Calu3 (cell line): ENCODE measurements around the gene TVP23C. TPM values are rescaled to one million over a fixed set of nuclear protein-coding genes. Genes with fewer than 3 reads are reported as not detected.

ENCODE experiments used
- BruUV-seq: library from RNA; stranded (reverse); fragments of 400-500 nt; replicated peaks from 2 replicates; lab custom pipeline; 2021; lab: Mats Ljungman, UMichigan
- CTCF ChIA-PET: fragments of 300-600 bp; sonication (Branson Sonifier 250); formaldehyde crosslinking; loops from one replicate; lab custom pipeline; 2022; ENCODE audit warnings: antibody characterized with exemption; lab: Charles Lee
- DNase-seq: peaks from one replicate; pipeline ENCODE4 v3.0.0; 2022
- H3K27ac Mint-ChIP-seq: one replicate; pipeline ENCODE4 v1.8.0; 2022; ENCODE audit warnings: mixed read lengths; ENCODE audit not compliant: unreplicated experiment
- H3K27me3 Mint-ChIP-seq: one replicate; pipeline ENCODE4 v1.8.0; 2022; ENCODE audit warnings: mixed read lengths; ENCODE audit not compliant: unreplicated experiment
- H3K36me3 Mint-ChIP-seq: one replicate; pipeline ENCODE4 v1.8.0; 2022; ENCODE audit warnings: mild to moderate bottlenecking, moderate library complexity, mixed read lengths; ENCODE audit not compliant: insufficient read depth, unreplicated experiment
- H3K4me1 Mint-ChIP-seq: one replicate; pipeline ENCODE4 v1.8.0; 2022; ENCODE audit warnings: mild to moderate bottlenecking, low read depth, mixed read lengths; ENCODE audit not compliant: unreplicated experiment
- H3K4me3 Mint-ChIP-seq: one replicate; pipeline ENCODE4 v1.8.0; 2022; ENCODE audit warnings: mild to moderate bottlenecking, low read depth, moderate library complexity, mixed read lengths; ENCODE audit not compliant: unreplicated experiment
- H3K9me3 Mint-ChIP-seq: one replicate; pipeline ENCODE4 v1.8.0; 2022; ENCODE audit warnings: low read depth, mixed read lengths; ENCODE audit not compliant: unreplicated experiment
- intact Hi-C: fragments of 100-400 bp; cut with micrococcal nuclease; formaldehyde crosslinking; loops from one replicate; pipeline ENCODE4 v1.10.0; 2022; ENCODE audit not compliant: unreplicated experiment
- total RNA-seq: library from RNA; stranded (reverse); gene quantifications from 2 replicates; pipeline ENCODE4 v1.2.3, GENCODE V29; 2022
- TF ChIP-seq, protein P1 (sequence below): fragments of 200-600 bp; IDR thresholded peaks from one replicate; pipeline ENCODE4 v1.8.0; 2022; ENCODE audit warnings: antibody characterized with exemption; ENCODE audit not compliant: unreplicated experiment

The TVP23C gene
- total RNA-seq, 1 experiment from 2014 or later, result 7.4 TPM

DNA sequence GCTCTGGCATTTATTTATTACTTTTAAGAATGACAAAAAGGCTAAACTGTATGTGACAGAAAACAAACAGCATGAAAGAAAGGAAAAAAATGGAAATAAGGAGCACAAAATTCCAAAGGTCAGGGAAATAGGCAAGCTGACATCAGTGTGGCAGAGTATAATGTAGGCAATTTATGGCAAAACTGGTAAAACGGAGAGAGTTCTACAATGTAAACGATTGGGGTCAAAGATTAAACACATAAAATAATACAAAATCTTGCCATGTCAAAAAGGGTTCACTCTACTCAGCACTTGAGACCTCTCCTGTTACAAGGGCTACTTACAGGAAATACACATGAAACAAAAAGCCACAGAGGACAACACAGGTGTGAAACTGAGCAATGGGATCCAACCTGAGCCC is 48.8 kb downstream of the TVP23C start:
- Mint-ChIP-seq H3K36me3 (no peaks in the 10 kb centered on the region), H3K27ac (no peak overlapping the region), H3K27me3 (no peaks in the 10 kb centered on the region), H3K4me3 (no peak overlapping the region), H3K4me1 (peaks cover 7% of the 10 kb centered on the region), H3K9me3 (no peaks in the 10 kb centered on the region)
- no TSS peak for BruUV-seq
- no peak for DNase-seq
- TF ChIP-seq, protein P1, sequence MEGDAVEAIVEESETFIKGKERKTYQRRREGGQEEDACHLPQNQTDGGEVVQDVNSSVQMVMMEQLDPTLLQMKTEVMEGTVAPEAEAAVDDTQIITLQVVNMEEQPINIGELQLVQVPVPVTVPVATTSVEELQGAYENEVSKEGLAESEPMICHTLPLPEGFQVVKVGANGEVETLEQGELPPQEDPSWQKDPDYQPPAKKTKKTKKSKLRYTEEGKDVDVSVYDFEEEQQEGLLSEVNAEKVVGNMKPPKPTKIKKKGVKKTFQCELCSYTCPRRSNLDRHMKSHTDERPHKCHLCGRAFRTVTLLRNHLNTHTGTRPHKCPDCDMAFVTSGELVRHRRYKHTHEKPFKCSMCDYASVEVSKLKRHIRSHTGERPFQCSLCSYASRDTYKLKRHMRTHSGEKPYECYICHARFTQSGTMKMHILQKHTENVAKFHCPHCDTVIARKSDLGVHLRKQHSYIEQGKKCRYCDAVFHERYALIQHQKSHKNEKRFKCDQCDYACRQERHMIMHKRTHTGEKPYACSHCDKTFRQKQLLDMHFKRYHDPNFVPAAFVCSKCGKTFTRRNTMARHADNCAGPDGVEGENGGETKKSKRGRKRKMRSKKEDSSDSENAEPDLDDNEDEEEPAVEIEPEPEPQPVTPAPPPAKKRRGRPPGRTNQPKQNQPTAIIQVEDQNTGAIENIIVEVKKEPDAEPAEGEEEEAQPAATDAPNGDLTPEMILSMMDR, result no peak
- CTCF ChIA-PET, result no interaction called here
- intact Hi-C loops, result no loop called here

DNA sequence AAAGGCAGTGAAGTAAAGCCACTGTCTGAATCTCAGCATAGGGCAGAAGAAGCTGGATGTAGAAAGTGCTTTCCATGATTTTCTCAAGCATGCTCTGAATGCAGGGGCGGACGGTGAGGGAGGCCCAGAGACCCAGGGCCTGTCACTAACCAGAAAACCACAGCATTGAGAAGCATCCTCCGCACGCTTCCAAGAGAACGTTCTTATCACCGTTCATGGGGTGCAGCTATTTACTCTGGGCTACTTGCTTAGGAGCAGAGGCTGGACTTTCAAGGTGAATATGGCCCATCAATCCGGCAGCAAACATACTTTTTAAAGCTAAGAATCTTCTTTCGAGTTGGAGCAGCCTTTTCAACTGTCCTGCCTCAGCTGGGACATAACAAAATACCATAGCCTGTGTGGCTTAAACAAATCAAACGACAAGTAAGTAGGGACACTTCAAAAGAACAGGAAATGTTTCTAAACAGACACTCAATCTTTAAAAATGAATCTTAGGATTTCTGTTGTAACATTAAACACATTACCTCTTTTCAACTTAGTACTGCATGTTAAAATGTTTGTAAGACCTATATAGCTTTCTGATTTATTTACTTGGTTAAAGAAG is 49.3 kb downstream of the TVP23C start:
- Mint-ChIP-seq H3K27ac (no peak overlapping the region), H3K4me1 (peaks cover 7% of the 10 kb centered on the region), H3K36me3 (no peaks in the 10 kb centered on the region), H3K4me3 (no peak overlapping the region), H3K9me3 (no peaks in the 10 kb centered on the region), H3K27me3 (no peaks in the 10 kb centered on the region)
- DNase-seq, result no peak
- BruUV-seq, result no TSS peak
- intact Hi-C loops, result no loop called here
- CTCF ChIA-PET, result no interaction called here
- TF ChIP-seq, protein P1, result no peak

DNA sequence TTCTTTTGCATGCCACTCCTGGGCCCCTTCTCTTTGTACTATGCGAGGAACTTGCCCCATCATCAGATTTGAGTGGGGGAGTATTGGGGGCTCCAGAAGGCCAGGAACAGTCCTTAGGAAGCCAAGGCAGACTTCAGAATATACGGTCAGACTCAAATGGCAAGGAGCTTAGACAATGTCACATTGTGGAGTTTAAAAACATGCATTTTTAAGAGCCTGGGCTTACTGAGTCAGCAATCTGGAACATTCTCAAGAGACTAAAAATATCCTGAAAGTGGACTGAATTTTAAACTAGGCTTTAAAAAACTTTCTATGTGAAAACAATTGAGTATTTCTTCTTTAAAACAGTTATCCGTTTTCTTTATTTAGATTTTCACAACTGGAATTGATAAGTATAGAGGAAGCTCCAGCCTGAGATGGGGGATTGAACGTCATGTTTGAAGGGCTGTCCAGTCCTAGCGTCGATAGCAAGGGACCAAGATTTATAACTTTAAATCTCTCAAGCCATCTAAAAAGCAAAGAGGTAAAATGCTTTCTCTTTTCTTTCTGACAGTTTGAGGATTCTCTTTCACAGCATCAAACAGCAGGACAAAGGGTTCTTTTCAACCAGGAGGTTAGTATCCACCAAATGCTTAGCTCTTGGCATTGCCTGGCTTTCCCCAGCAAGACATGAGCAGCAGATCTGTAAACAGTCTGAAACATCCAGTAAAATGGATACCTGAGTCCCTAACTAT is 50.1 kb downstream of the TVP23C start:
- no TSS peak for BruUV-seq
- TF ChIP-seq, protein P1, result no peak
- CTCF ChIA-PET, result no interaction called here
- DNase-seq, result no peak
- H3K36me3 Mint-ChIP-seq, result no peaks in the 10 kb centered on the region
- H3K4me3 Mint-ChIP-seq, result no peak overlapping the region
- H3K4me1 Mint-ChIP-seq, result peaks cover 7% of the 10 kb centered on the region
- H3K9me3 Mint-ChIP-seq, result no peaks in the 10 kb centered on the region
- H3K27me3 Mint-ChIP-seq, result no peaks in the 10 kb centered on the region
- no peak overlapping the region for H3K27ac Mint-ChIP-seq
- intact Hi-C loops, result no loop called here

DNA sequence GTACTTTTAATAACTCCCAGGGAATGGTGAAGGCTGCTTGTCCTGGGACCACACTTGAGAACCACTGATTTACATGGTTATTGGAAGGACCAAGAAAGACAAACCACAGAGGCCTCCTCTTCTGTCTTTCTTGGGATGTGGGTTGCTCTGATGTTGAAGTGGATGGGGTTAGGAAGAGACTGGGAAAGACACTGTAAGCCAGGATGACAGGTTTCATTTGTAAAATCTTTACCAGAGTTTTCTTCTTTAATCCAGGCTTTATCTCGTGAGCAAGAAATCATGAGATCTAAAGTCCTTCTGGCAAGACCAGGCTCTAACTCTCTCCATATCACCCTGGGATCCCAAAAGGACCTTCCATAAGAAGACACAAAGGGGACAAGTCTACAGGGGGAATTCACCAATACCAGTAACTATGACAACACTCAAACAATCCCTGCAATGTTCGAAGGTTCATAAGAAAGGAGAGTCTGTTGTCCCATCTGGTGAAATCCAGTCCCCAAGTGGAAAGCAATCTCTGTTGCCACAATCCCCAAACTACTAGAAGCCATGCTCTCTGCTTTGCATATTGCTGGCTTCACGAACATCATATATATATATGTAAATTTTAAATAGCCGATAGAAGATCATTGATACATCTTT is 51.1 kb downstream of the TVP23C start:
- BruUV-seq, result no TSS peak
- intact Hi-C loops, result no loop called here
- Mint-ChIP-seq H3K9me3 (no peaks in the 10 kb centered on the region), H3K36me3 (no peaks in the 10 kb centered on the region), H3K4me3 (no peak overlapping the region), H3K4me1 (peaks cover 7% of the 10 kb centered on the region), H3K27me3 (no peaks in the 10 kb centered on the region), H3K27ac (no peak overlapping the region)
- DNase-seq, result no peak
- TF ChIP-seq, protein P1, result no peak
- CTCF ChIA-PET, result no interaction called here
